SK-MEL-5 (cell line): Measurements from ENCODE around the gene SPDYE18. TPM values are rescaled to one million over a fixed set of nuclear protein-coding genes. Genes with fewer than 3 reads are reported as not detected.
"Not testable (repeated sequence)": the region's sequence is repeated elsewhere in the genome, so short reads cannot be mapped to it uniquely, and the experiment has no call there.

ENCODE experiments used
- DNase-seq: peaks from one replicate; pipeline ENCODE4 v3.0.0-alpha.2; 2016; ENCODE audit warnings: low read depth, low spot score
- in situ Hi-C: cut with HindIII; loops from 2 replicates; pipeline ENCODE4 v1.10.0; 2016; ENCODE audit warnings: low sequenced_read_pairs, high pct_unique_total_duplicates, low pct_unique_long_range_greater_than_20kb
- polyA plus RNA-seq, 2 experiments: library from polyadenylated mRNA; depleted of rRNA; stranded (reverse); fragments of >200 nt; gene quantifications; 2 replicates each; pipeline ENCODE4 v1.2.3, GENCODE V29; 2015
- total RNA-seq: library from RNA; depleted of rRNA; stranded (reverse); fragments of >200 nt; shearing (Covaris generic); gene quantifications from 2 replicates; pipeline ENCODE4 v1.2.3, GENCODE V29; 2014; rRNA removed

The SPDYE18 gene, protein sequence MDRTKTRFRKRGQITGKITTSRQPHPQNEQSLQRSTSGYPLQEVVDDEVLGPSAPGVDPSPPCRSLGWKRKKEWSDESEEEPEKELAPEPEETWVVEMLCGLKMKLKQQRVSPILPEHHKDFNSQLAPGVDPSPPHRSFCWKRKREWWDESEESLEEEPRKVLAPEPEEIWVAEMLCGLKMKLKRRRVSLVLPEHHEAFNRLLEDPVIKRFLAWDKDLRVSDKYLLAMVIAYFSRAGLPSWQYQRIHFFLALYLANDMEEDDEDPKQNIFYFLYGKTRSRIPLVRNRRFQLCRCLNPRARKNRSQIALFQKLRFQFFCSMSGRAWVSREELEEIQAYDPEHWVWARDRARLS
- 0.18 TPM in 1 of 2 replicates, not detected in the other for total RNA-seq
- not detected in 2 replicates for polyA plus RNA-seq (2015; cell fraction: cytosol; rRNA removed)
- polyA plus RNA-seq (2015; cell fraction: nucleus; rRNA removed) = 0.58 TPM in 1 of 2 replicates, not detected in the other

DNA sequence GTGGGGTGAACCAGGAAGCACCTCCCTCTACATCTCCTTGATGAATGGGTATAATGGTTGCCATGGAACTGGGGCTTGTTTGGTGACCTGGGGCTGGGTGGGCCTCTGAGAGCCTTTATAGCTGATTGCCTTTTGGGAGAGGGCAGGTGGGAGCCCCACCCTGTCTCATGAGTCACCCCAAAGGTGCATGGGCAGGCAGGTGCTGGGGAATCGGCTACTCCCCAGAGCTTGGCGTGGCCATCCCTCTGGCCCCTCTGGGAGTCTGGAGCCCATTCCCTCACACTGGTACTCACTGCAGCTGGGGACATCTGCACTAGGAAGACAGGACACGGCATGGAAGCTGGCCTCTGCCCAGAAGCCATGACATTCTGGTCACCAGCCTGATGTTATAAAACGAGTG, at the start of gene SPDYE18:
SPDYE18 (minus strand) TSS at position 2 of the 400 bp plus-strand sequence. CDS start 2,046 bp downstream, outside the sequence.
- DNase-seq, in situ Hi-C loops: not testable (repeated sequence)

DNA sequence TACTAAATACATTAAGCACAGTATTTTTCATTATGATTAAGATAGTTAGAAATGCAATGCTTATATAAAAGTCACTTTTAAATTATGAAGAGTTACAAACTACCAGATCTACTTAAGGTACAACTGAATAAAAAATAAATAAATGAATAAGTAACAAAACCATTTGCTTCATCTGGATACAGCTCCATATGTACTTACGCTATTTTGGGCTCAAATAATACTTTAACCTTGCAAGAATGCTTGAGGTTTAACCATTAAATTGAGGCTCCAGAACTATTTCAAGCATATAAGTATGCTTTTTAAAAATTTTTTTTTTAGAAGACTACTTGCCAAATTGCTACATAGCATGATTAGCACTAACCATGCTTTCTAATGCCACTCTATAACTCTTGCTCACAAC, 46.0 kb upstream of the SPDYE18 start:
- DNase-seq, in situ Hi-C loops: not testable (repeated sequence)

DNA sequence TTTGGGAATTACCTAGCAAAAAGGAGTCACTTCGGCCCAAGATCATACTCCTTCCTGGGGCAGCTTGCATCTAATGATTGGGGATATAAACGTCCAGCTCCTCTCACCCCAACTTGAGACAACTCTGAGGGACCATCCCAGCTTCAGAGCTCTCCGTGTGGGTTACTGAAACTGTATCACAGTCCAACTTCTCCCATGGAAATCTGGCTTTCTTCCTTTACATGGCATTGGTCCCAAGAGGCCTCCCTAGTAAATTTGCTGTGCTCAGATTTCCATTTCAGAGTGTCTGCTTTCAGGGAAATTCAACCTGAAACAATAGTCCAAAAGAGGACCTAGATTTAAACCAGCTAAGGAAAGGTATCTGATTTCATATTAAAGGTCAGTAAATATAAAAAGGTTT, 45.3 kb upstream of the SPDYE18 start:
- DNase-seq, in situ Hi-C loops: not testable (repeated sequence)

DNA sequence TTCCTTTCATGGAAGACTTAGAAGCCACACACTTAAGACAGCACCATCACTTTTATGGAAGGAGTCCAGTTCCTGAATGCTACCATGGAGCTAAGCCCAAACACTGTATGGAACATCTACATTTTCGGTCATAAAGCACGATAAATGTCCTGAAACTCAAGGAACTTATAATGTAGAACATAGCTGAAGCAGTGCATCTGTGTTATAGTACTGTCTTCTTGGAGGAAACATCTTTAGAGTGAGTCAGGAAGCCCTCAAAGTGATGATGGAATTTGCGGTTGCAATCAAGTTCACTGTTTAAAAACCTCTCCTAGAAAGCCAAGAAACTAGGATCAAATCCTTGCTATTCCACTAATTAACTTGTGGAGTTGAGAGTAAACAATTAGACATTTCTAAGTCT, 43.5 kb upstream of the SPDYE18 start:
- DNase-seq, in situ Hi-C loops: not testable (repeated sequence)

DNA sequence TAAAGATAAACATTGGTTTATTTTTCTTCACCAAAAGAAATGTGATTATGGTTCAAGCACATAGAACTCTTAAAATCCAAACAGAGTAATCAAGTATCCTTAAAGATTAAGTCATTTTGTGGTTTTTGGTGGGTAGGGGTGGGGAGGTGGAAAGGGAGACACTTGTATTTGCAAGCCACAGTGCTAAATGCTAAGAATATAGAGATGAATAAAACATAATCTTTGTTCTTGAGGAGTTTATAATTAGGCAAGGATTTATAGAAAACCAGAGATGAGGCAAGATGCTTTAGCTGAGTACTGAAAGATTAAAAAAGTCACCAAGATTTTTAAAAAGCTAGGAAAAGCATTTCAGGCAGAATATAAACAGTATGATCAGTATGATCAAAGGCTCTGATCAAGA, 40.3 kb upstream of the SPDYE18 start:
- DNase-seq, in situ Hi-C loops: not testable (repeated sequence)

DNA sequence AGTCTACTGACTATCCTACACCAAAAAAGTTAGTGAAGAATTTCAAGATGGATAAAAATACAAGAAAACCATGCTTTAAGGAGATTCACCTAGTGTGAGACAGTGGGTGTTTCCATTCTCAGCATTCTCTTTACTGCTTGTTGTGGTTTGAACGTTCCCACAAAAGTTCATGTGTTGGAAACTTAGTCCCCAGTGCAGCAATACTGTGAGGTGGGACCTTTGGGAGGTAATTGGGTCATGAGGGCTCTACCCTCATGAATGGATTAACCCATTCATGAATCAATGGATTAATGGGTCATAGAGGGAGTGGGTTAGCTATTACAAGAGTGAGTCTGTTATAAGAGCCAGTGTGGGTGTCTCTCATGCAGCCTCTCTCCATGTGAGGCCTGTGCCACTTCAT, 38.8 kb upstream of the SPDYE18 start:
- DNase-seq, in situ Hi-C loops: not testable (repeated sequence)

DNA sequence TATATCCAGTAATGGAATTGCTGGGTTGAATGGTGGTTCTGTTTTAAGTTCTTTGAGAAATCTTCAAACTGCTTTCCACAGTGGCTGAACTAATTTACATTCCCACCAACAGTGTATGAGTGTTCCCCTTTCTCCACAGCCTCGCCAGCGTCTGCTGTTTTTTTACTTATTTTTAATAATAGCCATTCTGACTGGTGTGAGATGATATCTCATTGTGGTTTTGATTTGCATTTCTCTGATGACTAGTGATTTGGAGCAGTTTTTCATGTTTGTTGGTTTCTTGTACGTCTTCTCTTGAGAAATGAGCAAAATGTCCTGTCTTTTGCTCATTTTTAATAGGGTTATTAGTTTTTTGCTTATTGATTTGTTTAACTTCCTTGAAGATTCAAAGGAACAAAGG, 38.1 kb upstream of the SPDYE18 start:
- in situ Hi-C loops, DNase-seq: not testable (repeated sequence)

DNA sequence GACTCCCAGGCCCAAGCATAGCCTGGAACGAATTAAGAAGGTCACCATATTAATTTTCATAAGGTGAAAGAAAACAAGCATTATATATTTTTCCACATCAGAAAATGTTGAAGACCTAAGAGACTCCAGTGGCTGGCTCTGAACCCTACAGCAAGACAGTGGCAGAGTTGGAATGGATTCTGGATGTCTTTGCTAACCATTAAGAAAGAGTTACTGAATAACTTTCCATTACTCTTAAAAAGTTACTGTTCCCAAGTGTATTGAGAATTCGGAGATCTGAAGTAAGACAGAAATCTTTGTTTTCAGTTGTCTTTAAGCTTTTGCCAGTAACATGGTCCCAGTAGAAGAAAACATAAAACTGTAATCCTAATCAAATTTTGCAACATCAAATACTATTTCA, 29.9 kb upstream of the SPDYE18 start:
- DNase-seq, in situ Hi-C loops: not testable (repeated sequence)

DNA sequence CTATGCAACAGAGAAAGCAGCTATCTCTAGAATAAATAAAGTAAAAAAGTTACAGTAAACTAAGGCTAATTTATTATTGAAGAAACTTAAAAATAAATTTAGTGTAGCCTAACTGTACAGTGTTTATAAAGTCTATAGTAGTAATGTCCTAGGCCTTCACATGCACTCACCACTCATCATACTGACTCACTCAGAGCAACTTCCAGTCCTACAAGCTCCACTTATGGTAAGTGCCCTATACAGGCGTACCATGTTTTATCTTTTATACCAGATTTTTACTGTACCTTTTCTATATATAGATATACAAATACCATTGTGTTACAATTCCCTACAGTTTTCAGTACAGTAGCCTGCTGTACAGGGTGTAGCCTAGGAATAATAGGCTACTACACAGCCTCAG, 19.8 kb upstream of the SPDYE18 start:
- DNase-seq, in situ Hi-C loops: not testable (repeated sequence)

DNA sequence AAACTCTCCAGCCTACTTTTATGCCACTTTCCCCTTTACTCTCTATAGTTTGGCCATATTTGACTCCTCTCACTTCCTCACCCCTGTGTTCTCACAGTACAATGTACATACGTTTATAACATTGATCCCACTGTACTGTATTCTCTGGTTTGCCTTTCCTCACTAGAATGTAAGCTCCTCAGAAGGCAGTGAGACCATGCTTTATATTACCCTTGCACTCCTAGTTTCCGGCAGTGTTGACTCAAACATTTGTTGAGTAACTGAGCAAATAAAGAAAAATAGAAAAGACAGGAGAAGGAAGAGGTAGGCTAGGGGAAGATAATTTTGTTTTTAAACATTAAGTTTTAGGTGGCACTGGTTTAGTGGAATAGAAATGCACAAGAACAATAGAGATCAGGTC, 17.9 kb upstream of the SPDYE18 start:
- in situ Hi-C loops, DNase-seq: not testable (repeated sequence)

DNA sequence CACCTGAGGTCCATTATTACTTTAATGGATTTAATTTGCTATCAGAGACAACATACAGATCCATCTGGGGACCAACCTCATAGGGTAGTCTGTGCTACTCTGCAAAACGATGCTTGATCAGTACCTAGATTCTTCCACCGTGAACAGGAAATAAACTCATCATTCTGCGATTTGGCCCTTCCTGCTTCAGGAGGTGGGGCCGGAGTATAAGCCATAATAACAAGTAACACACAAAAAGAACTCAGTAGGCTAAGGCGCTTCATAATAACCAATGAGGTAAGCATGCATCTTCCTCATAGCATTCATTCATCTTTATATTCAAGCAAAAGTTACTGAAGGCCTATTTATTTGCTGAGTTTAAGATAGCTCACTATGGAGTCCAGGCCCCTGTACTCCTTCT, 17.3 kb upstream of the SPDYE18 start:
- in situ Hi-C loops, DNase-seq: not testable (repeated sequence)

DNA sequence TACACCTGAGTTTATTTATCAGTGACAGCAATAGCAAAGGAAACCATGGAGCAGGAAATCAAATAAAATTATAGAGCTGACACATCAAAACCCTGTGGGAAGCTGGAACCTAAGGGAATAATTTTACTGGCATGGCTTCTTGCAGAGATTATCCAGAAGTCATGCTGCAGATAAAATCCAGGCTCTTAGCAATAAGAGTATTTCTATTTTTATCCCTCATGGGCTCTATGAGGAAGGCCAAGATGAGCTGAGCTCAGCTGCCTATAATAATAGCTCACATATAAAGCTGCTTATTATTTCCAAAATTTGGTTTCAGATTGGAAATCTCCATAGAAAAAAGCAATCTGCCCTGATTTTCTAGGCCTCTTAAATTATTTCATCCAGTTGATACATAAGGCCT, 16.8 kb upstream of the SPDYE18 start:
- in situ Hi-C loops, DNase-seq: not testable (repeated sequence)

DNA sequence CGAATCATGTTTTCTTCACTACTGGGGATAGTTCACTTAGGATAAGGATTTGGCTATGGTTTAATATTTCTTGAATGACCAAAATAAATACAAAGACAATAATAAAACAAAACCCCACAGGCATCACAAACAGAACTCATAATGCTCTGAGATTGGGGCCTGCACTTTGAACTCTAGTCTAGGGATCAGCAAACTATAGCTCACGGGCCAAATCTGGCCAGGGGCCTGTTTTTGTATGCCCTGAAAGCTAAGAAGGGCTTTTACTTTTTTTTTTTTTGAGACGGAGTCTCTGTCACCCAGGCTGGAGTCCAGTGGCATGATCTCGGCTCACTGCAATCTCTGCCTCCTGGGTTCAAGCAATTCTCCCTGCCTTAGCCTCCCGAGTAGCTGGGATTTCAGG, 14.7 kb upstream of the SPDYE18 start:
- in situ Hi-C loops, DNase-seq: not testable (repeated sequence)

DNA sequence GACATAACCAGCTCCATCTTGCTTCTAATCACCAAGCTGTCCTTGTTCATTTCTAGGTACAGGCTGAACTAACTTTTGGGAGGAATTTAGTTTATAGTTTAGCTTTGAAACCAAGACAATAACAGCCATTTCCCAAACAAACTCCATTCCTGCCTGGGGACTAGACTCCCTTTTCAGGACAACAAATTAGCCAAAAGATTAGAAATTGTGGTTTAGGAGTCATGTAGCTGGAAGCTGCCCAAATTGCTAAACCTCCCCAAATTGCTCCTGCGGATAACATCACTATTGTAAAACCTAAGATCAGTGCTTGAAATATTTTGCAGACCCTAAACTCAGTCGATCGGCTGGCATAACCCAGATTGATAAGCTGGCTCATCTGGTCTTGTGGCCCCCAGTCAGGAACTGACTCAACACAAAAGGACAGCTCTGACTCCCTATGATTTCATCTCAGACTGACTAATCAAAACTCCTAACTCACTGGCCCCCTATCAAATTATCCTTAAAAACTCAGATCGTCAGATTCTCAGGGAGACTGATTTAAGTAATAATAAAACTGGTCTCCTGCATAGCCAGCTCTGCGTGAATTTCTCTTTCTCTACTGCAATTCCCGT, 12.5 kb upstream of the SPDYE18 start:
- DNase-seq, in situ Hi-C loops: not testable (repeated sequence)

DNA sequence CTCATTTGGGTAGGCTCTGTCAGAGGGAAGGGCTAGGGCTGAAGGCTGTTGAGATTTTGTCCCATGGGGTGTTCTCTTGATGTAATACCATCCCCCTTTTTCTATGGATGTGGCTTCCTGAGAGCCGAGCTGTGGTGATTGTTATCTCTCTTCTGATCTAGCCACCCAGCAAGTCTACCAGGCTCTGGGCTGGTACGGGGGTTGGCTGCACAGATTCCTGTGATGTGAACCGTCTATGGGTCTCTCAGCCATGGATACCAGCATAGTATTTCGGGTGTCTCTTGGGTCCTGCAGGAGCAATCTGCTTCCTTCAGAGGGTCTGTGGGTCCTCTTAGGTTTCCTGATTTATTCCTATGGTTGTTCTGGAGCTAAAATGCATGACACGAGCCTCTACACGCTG, 8.8 kb upstream of the SPDYE18 start:
- DNase-seq, in situ Hi-C loops: not testable (repeated sequence)

DNA sequence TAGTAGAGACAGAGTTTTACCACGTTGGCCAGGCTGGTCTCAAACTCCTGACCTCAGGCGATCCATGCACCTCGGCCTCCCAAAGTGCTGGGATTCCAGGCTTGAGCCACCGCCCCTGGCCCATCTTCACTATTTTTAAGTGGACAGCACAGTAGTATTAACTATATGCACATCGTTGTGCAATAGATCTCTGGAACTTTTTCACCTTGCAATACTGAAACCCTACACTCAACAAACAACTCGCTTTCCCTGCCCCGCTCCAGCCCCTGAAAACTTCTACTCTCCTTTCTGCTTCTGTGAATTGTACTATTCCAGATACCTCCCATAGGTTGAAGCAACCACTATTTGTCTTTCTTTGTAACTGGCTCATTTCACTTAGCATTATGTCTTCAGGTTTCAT, 3.5 kb upstream of the SPDYE18 start:
- DNase-seq, in situ Hi-C loops: not testable (repeated sequence)

DNA sequence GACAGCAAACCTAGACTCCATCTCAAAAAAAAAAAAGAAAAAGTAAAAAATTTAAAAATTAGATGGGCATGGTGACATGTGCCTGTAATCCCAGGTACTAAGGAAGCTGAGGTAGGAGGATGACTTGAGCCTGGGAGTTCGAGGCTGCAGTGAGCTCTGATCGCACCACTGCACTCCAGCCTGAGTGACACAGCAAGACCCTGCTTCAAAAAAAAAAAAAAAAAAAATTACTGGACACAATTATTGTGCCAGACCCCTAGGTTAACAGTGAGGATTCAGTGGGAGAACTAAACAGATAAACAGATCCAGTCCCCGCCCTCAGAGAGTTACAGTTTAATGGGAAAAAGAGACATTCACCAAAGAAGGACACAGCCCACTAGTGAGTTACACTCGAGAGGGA, 1.4 kb upstream of the SPDYE18 start:
- in situ Hi-C loops = not testable (repeated sequence)

DNA sequence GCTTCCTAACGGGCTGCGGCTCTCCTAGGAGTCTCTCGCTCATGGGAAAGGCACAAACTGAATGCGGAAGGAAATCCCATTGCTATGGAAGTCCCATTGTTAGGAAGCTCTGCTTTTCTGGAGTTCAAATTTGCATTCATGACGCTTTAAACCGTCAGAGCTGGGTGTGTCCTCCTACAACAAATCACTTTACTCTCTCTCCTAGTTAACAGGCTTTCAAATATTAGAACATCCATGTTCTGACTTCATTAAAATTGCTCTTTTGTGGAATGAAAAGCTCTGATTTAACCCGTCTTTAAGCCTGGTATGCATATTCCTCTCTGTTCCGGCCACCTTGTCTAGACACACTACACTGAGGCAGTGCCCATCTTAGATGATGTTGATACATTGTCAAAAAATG, 30.1 kb downstream of the SPDYE18 start, which contains the start of gene SPDYE17:
SPDYE17 (minus strand) TSS at position 101 of the 400 bp plus-strand sequence. CDS start 1,791 bp downstream, outside the sequence.
- DNase-seq, in situ Hi-C loops: not testable (repeated sequence)

More for the DNA sequence above, 1.4 kb upstream of the SPDYE18 start:
- not testable (repeated sequence) for DNase-seq
